Right forelimb (tissue), 1 donor: ENCODE measurements around the gene IRAK3.
"Not testable (repeated sequence)": the region's sequence is repeated elsewhere in the genome, so short reads cannot be mapped to it uniquely, and the experiment has no call there.

Experiments used
- DNase-seq: peaks from one replicate; pipeline ENCODE4 v3.0.0-alpha.2; 2018

IRAK3 gene

DNA sequence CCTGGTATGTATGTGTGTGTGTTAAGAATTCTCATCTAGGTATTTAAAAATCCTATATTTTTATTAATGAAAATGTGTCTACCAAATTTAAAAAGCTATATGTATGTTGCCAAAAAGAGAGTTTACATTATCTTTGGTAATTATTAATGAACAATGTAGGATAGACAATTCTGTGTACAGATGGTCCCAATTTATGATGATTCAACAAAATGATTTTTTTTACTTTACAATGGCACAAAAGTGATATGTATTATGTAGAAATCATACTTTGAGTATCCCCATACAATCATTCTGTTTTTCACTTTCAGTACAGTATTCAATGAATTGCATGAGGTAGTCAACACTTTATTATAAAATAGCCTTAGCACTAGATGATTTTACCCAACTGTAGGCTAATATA is 39.4 kb downstream of the IRAK3 start:
- DNase-seq: no peak

DNA sequence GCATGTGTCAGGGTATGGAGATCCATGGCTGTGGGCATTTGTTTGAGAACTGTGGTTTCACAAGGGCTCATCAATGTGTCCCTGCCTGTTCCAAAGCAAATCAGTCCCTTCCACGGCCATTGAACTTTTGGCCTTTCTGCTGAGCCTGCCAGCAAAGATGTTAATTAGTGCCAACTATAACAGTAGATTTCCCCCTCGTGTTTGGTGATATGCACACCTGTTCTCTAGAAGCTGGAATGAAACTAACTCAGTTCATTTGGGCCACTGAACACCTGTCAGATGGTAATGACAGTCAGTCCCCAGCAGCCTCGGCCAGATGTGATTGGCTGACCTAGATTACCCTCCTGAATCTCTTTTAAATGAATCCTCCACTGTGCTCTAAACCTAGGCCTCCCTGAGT is 43.2 kb downstream of the IRAK3 start:
- no peak for DNase-seq

DNA sequence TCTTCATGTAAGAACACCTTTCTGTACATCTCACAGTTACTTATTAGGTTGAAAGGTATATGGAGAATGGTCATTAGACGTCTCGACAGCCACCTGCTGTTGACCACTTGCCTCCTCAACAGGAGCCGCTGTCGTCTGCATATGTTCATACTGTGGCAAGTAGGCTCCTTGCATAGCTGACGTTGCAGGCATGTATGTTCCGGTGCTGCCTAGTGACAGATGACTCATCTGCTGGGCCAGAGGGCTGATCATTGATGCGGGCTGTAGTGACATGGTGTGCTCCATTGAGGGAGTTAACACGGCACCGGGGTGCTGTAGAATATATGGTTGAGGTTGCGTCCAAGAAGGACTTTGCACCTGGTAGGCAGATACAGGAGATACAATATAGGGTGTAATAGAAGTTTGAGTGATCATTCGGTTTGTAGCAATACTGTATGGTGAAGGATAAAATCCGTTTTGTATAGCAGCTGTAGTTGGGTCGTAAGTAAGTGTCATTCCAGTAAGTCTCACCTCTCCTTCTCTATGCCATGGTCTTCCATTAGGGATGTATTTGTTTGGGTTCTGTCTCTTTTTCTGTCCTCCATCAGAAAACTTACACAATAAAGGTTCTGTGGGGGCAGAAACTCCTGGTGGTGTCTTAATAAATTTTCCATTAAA is 45.2 kb downstream of the IRAK3 start:
- not testable (repeated sequence) for DNase-seq

DNA sequence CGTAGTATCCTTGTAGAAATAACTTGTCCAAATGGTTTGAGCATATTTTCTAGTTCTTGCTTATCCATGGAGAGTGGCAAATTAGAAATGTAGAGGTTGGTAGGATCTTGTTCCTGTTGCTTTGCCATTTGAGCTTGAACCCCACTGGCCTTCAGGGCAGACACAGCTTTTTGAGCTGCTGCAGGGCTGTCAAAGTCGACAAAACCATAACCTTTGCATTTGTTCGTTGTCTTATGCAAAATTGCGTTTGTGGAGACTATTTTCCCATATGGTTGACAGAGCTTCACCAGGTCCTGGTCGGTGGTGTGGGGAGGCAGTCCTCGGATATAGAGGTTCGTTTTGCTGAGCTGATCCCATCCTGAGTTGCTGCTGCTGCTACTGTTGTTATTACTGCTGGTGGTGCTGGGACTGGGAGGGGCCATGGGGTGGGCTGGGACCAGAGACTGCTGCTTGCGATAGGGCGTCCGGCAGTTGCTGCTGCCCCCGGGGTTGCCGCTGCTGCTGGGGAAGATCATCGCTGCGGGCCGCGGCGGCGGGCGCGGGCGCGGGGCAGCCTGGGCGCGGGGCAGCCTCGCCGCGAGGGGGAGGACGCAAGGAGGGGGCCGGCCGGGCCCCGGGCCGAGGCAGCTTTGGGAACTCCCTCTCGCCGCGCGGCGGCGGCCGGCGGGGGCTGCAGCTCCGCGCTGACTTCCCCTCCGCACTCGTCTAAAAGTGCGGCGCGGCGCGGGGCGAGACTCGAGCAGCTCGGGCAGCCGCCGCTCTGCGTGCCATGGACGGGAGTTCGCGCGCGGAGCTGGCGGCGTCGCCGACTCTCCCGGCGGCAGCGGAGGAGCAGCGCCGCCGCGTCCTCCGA is 46.0 kb downstream of the IRAK3 start:
- peak; percentile 81 for DNase-seq

DNA sequence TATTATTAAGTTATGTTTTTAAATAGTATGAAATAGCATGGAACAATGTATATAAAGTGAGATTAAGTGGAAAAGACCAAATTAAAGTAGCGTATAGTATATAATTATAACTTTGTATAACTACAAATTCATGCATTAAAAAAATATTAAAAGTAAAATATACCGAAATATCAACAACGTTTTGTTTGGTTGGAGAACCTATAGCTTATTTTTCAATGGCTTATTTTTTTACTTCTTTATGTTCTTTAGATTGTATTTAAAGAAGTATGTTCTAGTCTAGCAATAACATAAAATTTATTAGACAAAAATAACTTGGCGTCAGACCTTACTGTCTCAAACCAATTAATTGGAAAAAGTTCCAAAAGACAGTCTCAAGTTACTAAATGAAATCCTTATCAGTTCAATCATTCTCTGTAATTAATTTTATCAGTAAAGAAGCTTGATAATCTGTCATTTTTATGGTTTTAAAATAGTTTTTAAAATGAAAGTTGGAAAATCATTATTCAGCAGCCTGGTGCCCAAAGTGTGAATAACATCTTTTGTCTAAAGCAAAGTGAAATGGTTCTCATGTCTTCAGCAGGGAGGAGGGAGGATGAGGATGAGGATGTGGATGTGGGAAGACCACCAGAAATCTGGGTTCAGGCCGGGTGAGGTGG is 46.7 kb downstream of the IRAK3 start:
- no peak for DNase-seq

DNA sequence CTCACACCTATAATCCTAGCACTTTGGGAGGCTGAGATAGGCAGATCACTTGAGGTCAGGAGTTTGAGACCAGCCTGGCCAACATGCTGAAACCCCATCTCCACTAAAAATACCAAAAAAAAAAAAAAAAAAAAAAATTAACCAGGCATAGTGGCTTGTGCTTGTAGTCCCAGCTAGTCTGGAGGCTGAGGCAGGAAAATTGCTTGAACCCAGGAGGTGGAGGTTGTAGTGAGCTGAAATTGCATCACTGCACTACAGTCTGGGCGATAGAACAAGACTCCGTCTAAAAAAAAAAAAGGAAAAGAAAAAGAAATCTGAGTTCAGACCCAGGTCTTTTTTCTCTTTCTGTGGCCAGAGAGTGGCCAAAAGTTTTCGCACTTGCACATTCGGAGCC is 47.3 kb downstream of the IRAK3 start:
- not testable (repeated sequence) for DNase-seq

DNA sequence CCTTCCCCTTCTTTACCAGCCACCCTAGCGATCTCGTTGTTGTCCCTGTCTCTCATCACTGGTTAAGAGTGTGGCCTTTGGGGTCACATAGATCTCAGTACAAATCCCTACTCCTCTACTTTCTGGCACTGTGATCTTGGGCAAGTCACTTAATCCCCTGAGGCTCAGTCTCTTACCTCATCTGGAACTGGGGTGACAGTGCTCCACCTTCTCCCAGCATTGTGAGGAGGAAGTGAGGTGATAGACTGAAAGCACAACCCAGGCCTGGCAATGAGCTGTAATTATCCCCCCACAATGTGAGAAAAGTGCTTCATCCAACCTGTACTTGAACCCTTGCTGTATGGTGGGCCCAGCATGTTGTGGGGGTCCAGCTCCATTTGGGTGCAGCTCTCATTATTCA is 48.0 kb downstream of the IRAK3 start:
- no peak for DNase-seq

DNA sequence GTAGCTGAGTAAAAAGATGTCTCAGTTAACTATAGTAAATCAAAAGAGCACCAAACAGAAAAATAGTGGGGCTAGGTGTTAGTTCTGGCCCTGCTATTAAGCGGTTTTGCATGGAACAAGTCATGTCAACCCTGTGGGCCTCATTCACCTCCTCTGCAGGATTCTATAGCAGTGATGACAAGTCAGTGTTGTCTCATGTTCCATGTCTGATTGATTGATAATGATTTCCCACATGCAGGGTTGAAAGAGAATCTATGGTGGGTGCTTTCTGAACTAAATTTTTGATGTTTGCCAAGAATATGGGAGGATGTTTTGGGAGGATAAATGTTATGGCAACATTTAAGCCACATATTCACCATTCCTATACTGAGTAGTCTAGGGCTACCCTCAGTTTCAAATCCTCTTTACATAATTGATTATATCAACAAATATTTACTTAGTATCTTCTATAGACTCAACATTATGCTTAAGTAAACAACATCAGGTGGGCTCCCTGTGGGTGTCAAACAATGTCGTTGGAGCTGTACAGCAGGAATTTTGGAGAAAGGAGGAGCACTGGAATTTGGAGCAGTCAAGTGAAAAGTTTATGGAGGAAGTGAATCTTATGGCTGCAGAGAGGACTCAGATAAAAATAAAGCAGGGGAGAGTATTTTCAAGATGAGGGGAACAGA is 48.6 kb downstream of the IRAK3 start:
- no peak for DNase-seq

DNA sequence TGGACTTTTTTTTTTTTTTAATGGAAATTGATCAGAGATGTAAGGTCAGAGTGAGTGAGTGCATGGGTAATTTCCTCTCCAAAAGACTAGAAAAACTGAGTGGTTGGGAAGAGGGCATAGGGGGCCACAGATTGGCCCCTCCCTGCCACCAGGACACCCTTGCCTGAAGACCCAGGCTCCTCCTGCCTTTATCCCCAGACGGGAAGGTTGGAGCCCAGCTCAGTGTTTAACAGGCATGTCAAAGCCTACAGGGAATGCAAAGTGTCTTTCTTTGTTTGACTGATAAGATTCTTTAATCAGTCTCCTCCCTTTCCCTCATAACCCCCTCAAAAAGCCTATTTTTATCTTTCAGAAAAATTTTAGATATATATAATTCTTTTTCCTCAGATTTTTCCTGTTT is 50.3 kb downstream of the IRAK3 start:
- DNase-seq: no peak

DNA sequence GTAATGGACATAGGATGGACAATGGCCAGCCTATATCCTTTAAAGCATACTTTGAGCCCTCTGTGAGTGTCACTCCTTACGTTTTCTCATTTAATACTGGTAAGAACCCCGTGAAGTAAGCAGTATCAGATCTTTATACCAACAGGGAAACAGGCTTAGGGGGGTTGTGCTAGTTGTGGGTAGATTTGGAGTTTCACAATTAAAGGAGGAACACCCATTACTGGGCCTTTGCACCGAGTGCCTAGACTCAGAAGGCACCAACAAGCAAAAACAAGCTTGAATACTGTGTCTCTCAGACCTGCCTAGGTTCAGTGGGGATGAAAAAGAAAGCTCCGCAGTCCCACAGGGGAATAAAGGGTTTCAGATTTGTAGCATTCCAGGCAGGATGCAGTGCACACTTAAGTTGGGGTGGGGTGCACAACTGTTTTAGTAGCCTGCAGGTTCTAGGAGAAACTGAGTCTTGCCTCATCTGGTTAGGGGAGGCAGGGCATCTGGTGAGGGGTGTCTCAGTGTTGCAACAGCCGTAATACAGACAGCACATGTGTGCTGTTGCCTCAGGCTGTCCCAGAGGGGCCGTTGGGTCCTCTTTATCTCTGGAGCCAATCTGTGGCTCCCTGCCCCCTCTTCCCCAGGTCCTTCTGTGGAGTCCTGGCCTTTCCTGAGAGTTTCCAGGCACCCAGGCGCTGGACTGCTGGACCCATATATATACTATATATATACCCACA is 51.2 kb downstream of the IRAK3 start:
- DNase-seq: no peak

DNA sequence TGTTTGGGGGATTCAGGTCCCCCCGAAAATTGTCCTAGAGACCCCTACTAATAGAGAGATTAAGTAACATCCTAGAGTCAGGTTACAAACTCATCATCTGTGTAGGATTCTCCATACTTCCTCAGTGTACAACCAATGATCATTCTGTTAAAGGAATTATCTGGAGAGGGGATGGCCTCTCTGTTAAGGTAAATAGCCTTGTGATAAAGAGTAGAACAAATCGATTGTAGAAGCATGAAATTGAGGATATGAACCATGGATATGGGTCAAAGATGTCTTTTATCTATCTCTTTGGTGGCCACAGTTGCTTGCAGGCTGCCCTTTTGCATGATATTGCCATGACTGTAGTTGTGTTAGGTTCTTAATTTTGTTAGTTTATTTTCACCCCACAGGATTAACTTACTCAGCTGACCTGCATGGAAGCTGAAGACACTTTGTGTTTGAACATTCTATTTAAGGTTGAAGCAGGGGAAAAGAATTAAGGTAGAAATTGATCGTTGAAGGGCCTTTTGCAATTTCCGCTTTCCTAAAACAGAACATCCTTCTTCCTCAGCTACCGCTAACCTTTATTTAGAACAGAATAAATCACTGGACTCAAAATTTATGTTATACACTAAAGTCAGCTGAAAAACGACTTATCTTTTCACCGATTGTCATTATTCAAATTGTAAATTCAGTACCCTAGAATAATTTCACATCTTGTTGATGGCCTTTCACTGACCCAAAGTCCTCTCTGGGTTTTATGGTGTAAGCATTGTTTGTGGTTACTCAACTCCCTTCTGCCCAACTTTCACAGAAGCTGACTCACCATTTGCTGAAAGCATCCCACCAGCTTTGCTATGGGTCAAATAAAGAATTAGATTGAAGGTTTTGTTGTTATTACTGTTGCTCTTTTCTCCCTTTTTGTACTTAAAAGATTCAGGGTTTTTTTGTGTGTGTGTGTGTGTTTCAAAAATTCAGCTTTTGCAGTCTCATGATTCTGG is 52.3 kb downstream of the IRAK3 start:
- no peak for DNase-seq

DNA sequence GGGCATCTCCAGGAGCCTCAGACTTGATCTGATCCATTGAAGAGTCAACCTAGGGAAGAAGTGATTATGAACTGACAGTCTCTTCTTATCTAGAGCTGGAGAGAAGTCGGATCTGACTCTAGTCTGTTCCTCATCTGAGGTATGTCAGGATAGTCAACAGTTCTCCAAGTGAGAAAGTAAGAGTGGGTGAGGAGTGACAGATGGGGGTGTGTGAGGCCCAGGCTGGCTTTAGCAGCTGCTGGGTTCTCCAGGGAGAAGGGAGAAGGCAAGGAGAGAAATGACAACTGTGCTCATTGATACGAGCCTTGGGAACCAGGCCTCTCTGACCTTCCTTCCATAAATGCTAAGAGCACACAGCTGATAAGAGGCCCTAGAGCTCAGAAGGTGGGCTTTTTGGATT is 53.3 kb downstream of the IRAK3 start:
- DNase-seq: no peak

DNA sequence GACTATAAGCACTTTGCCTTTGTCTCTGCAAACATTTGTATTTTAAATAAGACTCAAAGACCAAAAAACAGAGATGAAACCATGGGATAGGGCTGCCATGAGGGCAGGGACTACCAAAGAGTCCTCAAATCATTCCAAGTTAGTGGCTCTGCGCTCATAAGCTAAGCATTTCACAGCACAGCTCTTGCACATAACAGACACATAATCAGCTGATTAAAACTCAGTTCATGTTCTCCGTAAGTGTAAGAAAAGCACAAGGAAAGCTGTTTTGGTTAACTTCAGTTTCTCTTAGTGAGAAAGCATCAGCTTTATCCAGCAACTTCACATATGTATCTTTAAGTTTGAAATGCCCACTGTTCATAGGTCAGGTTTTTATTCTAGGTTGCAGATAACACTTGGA is 54.9 kb downstream of the IRAK3 start:
- no peak for DNase-seq

DNA sequence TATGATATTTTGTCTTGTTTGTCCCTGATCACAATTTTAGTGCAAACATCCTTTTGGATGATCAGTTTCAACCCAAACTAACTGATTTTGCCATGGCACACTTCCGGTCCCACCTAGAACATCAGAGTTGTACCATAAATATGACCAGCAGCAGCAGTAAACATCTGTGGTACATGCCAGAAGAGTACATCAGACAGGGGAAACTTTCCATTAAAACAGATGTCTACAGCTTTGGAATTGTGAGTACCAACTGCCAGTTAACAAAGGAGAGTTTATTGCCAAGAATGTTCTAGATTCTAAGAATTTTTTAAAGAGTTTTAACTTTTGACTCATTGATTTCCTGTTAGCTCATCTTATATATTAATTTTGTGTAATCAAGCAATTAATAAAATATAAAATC is 55.4 kb downstream of the IRAK3 start:
- DNase-seq: no peak

DNA sequence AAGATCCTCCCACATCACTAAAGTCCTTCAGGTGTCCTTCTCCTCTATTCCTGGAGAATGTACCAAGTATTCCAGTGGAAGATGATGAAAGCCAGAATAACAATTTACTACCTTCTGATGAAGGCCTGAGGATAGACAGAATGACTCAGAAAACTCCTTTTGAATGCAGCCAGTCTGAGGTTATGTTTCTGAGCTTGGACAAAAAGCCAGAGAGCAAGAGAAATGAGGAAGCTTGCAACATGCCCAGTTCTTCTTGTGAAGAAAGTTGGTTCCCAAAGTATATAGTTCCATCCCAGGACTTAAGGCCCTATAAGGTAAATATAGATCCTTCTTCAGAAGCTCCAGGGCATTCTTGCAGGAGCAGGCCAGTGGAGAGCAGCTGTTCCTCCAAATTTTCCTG is 58.7 kb downstream of the IRAK3 start:
- DNase-seq: no peak

DNA sequence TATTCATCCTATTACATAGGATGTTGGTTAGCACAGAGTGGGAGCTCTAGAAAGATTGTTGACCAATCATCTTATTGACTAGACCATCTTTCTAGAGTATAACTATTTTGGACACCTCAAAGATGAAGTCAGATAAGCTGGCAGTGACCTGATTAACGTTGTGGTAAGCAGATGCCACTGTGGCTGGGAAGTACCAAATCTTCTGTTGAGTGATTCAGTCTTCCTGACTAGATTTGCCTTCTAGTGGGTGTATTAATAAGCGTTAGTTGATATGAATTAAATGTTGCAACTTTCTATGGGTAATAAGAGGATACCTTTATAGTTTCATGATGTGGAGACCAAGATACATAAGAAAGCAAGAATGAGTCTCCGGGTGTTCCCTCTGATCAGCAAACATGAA is 62.0 kb downstream of the IRAK3 start:
- DNase-seq: no peak

DNA sequence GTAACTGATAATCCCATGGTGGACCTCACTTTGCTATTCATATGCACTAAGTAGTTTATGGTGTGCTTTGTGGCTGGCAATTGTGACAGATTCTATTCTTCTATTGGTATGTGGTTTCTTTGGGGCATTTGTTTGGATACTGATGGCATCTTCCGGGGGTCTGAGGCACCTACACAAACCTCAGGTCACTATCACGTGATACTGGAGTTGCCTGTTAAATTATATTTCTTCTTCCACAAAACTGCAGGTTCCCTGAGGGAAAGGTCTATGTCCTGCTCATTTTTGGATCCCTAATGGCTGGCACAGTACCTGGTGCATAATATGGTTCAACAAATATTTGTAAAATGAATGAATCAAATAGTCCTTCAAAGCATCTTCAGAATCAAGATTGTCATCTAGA is 63.8 kb downstream of the IRAK3 start:
- no peak for DNase-seq

DNA sequence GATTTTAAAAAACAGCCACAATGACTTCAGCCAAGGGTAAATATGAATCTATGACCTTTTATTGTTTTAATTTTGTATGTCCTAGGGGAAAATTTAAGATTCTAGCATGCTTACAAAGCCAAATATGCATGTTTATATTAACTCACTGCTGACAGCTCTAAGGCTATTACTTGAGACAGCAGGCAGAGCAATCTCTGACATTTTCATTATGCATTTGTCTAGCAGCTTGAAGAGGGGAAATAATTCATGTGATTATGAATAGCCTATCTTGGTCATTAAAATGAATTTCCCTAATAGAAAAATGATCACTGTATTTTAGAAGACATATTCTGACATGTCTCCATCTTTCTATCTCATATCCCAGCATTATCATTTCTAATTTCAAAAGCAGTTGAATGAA is 66.7 kb downstream of the IRAK3 start:
- DNase-seq: no peak

DNA sequence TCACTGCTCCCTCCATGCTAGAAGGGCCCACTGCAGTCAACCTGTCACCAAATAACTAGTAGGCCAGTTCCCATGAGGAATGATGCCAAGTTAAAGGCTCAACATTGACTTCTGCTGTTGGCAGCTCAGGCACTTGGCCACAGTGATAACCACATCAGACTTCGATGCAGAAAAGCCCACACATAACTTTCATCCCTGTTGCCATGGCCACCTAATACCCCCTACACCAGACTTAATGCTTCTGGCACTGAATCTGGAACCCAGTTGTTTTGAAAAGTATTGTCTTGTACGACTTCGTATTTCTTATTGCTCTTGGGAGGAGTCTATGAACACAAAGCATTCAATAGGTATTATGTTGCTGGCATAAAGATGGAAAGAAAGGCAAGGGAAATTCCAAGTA is 69.0 kb downstream of the IRAK3 start:
- DNase-seq: no peak

DNA sequence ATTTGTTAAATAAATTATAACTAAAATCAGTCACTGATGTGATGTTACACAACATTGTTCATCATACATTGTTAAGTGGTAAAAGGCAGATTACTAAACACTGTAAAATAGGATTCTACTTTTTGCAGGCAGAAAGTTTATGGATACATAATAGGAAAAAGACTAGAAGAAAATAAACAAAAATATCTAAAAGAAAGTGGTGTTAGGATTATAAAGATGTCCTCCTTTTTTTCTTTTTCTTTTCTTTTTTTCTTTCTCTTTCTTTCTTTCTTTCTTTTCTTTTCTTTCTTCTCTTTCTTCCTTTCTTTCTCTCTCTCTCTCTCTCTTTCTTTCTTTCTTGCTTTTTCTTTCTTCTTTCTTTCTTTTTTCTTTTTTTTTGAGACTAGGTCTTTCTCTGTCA is 73.7 kb downstream of the IRAK3 start:
- DNase-seq: no peak

DNA sequence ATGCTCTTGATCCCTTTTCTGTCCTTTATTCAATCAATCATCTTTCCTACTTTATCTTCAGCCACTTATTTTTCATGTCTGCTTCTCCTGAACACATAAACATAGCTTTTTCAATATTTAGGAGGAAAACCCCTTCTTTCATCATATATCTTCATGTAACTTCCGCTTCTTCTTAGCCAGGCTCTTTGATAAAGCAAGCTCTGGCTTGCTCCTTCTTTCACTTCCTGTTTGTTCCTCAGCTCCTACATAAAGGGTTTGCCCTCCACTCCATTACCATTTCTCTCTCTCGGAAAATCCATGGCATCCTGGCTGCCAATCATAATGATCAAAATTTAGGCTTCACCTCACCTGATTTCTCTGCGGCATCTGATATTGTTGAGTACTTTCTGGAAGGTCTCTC is 79.5 kb downstream of the IRAK3 start:
- DNase-seq: no peak

DNA sequence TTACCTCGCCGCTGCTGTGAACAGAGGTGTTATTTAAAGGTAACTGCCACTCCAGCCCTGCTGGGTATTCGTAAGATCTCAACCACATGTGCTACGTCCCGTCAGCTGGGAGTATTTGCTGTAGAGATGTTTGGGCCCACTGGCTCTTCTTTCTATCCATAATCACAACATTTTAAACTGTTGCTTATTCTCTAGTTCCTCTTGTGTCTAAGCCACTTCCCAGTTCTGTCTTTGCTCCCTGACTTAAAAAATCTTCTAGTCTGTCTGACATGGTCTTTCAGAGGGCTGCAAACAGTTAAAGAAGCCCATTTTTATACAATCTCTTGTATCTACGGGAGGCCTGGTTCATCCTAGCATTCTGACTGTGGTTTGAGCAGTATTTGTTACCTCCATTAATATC is 80.1 kb downstream of the IRAK3 start:
- DNase-seq: no peak
